ENCODE measurements around the gene UBE3D.
A peak's percentile ranks its signal among the peaks of the same experiment; 100 is the strongest.

The UBE3D gene, protein sequence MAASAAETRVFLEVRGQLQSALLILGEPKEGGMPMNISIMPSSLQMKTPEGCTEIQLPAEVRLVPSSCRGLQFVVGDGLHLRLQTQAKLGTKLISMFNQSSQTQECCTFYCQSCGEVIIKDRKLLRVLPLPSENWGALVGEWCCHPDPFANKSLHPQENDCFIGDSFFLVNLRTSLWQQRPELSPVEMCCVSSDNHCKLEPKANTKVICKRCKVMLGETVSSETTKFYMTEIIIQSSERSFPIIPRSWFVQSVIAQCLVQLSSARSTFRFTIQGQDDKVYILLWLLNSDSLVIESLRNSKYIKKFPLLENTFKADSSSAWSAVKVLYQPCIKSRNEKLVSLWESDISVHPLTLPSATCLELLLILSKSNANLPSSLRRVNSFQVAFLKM

DNA sequence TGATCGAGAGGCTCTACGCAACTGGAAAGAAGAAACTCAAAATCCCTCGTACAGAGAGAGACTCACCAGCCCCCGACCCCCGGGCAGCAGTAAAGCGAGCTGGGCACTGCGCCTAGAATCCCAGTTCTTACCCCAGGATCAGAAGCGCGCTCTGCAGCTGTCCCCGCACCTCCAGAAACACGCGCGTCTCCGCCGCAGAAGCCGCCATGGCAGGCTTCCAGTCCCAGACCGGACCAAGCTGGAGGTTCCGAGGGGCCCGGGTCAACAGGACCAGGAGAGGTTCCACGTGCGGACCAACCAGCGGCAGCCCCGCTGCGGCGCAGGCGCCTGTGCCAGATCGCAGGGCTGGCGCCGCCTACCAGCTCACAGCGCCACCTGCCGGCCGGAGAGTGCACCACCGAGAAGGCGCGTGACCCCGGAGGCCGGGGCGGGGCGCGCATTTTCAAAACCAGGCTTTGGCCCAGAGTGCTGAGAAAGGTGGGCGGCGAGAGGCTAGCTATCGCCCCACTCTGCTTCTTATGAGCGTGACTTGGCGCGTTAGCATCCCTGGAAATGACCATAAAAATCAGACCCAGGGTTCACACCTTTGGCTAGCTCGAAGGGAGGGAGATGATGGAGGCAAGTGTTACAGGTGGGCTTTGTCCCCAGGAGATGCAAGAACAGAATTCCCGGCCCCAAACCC is at the start of gene UBE3D:
Gene UBE3D, minus strand, starts transcription at position 331 of the 682 bp plus-strand sequence. Its CDS starts 123 bp downstream, at position 208.
- peak; percentile 92 for DNase-seq

DNA sequence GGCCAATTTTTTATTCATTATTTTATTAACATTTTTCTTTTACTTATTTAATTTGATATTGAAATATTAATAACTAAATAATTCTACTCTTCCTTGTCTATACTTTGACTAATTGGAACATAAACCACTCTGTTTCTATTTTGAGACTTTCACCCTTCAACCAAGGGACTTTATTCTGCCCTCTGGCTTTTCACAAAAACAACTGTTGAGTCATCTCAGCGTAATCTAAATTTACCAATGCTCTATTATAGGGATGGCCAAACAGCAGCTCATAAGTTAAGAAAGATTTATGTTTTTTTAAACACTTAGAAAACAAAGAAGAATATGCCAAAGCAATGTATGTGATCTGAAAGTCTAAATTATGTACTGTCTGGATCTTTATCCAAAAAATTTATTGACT is 48.5 kb upstream of the UBE3D start:
- DNase-seq: no peak

DNA sequence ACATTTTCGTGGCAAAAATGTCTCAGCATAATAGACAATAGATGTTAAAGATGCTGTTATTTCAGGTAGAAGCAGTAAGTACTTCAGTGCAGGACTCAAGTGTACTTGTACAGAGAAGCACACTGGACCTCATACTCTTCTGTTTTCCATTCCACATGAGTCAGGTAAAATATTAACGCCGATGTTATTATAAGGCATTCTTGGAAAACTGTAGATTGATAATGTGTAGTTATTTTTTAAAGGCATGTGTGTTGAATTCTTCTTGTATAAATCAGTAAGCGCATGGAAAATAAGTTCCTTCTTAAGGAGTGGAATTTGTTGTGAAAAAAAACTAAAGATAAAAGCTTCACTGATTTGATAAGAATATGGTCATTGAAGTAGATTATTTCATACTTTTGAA is 47.6 kb upstream of the UBE3D start:
- DNase-seq: no peak

DNA sequence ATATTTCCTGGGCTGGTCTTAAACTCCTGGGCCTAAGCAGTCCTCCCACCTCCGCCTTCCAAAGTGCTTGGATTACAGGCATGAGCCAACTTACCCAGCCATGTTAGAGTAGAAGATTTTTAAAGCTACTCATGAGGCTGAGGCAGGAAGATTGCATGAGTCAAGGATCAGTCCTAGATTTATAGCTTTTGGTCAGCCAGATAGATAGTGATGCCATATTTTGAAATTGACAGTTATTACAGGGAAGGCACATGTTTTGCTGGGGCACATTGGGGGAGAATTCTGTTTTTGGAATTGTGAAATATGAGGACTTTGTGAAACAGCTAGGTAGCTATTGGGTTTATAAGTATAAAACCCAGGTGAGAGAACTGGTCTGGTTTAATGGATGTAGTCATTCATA is 42.7 kb upstream of the UBE3D start:
- no peak for DNase-seq

DNA sequence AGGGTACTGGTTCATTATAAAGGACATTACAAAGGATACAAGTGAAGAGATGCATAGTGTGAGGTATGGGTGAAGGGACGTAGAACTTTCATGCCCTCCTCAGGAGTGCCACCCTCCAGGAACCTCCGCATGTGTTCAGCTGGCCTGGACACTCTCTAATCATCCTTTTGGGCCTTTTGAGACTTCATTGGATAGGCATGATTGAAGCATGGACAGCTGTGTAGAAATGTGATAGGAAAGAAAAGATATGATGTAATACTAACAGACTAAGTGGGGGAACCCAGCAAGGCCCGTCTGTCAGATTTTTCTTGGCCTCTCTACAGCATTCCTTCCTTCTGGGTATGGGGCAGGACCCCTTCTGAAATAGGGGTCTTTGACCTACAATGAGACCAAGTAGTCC is 32.9 kb upstream of the UBE3D start:
- DNase-seq: no peak

DNA sequence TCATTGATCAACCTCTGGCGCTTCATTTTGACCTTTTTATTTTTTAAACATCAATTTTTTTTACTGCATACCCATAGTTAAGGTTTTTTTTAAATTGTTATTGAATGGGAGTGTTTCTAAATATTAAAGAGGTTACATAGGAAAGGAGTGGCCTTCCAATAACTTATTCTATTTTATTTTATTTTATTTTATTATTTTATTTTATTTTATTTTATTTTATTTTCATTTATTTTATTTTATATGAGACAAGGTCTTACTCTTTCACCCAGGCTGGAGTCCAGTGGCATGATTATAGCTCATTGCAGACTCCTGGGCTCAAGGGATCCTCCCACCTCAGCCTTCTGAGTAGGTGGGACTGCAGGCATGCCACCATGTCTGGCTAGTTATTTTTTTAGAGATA is 32.0 kb upstream of the UBE3D start:
- no peak for DNase-seq

DNA sequence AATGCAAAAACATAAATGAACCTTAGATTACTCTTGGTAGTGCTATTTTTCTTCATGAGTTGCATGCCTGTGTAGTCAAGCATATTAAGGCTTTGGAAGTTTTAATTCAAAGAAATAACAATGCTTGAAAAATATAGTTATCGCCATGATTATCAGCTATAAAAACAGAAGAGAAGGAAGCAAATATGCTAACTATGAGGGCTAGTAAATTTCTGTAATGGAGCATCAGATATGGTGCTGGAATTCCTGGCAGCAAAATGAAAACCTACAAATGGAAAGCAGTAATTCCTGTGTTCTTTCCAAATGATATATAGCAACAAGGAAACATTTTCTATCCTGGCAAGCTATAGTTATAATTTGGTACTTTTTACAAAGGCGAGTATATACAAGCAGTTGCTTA is 31.6 kb upstream of the UBE3D start:
- DNase-seq: no peak

DNA sequence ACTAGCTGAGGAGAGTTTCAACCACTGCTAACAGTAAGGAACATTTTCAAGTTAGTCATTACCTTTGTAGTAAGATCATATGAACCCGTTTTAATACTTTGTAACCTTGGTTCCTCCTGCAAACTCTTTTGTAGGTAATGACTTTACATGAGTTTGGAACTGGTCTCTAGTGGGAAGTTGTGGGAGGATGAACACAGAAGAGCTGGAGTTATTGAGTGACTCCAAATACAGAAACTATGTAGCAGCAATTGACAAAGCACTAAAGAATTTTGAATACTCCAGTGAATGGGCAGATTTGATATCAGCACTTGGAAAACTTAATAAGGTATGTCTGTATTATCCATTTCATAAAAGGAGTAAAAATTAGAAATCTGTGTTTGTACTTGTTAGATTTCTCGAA is 31.1 kb upstream of the UBE3D start:
- no peak for DNase-seq

DNA sequence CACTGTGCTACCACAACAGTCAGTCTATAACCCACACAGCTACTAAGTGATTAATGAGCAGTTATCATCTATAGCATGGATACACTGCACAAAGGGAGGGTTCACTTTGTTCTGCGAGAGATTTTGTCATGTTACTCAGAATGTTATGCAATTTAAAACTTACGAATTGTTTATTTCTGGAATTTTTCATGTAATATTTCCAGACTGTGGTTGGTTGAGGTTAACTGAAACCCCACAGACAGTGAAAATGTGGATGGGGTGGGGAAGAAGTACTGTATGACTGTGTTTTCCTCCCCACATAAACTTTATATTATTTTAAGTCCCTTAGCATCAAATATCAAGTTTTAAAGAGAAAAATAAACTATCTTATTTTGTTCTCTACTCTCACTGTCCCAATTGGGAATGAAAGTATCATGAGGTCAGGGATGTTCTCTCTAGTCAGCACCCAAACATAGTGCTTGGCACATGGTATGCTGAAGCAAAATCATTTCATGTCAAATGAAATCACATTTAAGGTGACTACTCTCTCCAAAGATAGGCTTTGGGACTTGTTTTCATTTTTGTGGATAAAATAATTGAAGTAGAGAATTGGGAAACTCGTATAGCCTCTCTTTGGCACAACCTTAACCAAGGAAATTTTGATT is 27.2 kb upstream of the UBE3D start:
- no peak for DNase-seq

DNA sequence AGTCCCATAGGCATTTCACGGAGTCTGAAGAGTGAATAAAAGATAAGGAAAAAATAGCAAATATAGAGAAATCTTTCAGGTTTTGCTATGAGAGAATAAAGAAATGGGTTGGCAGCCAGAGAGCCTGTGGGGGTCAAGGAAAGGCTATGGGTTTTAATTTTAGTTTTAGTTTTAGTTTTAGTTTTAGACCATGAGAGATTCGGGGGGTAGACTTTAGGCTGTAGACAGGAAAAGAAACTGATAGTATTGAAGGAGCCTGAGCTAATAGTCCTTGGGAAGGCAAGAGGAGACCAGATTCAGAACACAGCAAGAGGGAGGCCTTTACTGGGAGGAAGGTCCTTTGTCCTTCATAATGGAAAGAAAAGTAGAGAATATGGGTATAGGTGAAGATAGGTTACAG is 21.1 kb upstream of the UBE3D start:
- no peak for DNase-seq

DNA sequence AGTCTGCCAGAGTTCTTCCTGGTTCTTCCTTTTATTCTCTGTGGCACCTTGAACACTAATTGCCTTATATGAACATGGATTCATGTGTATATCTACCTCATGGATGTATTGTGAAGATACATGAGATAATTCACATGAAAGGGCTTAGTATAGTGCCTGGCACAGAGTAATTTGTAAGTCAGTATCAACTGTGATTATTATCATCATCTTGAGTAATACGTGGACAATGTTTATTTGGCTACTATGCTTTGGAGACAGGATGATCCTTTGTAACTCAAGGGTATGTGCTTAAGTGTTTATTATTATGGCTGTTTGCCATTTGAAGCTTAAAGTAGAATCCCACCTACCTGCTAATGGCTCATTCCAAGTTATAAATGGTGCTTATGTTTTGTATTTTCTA is 17.8 kb upstream of the UBE3D start:
- no peak for DNase-seq

DNA sequence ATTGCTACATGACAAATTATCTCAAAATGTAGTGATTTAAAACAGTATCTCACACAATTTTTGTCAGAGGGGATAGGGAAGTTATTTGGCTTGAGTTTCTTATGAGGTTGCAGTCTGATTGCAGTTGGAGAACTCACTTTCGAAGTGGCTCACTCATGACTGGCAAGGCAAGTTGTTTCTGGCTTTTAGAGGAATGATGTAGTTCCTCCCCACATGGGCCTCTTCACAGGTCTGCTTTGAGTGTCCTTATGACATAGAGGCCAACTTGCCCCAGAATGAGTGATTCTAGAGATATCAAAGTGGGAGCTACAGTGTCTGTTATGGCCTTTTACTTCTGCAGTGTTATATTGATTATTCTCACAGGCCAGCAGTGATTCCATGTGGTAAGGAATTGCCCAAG is 8.0 kb upstream of the UBE3D start:
- no peak for DNase-seq

DNA sequence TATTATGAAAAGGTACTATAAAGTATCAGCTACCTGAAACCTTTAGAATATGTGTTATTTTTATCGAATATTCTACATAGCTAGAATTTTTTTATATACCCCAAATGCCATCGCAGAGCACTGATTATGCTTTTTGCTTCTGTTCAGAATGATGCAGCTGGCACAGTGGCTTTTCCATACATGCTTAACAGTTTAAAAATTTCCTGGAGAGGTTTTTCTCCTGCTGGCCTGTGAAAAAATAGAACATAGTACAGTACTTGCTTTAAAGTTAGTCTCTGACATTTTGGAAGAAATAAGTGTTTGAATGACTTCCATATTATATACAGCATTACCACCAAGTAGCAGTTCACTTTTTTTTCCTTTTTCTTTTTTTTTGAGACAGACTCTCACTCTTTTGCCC is 7.1 kb upstream of the UBE3D start:
- DNase-seq: no peak

DNA sequence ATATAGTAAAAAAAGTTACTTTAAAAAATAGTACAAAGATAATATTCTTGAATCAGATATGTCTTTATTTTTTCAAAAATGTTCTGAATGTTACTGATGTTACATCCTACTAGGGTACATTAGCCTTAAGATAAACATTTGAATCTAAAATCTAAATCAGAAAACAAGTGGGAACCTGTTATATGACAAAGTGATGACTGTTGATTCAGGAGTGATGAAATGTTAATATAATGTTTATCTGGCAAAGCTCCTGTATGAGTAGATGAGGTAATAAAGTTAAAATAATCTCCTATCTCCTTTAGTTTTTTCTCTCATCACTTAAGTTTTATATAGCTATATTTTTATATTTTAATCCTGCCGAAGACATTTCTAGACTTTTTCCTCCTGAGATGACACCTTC is 6.1 kb upstream of the UBE3D start:
- DNase-seq: no peak

DNA sequence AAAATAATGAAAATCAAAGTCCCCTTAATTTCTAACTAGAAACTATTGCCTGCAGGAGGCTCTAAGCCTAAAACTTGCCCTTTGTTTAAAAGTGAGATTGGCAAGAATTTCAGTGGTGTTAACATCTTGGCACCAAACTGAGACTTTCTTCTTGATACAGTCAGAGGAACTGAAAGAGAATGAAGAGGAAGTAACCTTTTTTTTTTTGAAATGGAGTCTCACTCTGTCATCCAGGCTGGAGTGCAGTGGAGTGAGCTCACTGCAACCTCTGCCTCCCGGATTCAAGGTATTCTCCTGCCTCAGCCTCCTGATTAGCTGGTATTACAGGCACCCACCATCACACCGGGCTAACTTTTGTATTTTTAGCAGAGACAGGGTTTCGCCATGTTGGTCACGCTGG is 5.4 kb upstream of the UBE3D start:
- DNase-seq: peak; percentile 50

DNA sequence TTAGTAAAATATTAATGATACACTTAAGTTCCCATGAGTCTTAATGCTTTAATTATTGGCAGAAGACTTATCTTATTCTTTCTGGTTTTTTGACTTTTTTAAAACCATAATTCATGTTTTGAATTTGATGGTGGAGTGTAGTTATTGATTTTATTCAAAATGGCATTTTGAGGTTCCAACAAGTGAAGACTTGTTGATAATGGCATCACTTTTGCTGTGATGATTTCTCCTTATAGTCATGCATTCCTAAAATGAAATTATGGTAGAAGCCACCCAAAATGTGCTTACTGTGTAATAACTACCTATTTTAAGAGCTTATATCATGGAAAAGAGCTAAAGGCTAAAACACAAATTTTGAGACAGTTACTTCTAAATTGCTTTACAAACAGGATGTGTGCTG is 4.0 kb upstream of the UBE3D start:
- DNase-seq: no peak

DNA sequence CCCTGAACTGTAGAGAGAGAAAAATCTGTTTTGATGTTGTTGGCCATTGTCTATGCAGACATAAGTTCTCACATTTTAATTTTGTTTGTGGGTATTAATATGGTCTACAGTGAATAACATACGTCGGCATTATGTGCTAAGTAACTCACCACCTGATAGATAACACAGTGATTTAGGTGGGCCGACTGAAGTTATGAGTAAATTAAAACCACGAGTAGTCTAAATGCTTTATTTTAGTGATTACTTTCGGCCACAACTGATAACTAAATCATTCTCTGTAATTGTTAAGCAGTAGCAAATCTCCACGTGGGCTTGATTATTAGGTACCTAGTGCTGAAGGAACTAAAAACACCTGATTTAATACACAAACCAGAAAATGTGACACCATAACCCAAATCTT is 3.0 kb upstream of the UBE3D start:
- DNase-seq: peak; percentile 11

DNA sequence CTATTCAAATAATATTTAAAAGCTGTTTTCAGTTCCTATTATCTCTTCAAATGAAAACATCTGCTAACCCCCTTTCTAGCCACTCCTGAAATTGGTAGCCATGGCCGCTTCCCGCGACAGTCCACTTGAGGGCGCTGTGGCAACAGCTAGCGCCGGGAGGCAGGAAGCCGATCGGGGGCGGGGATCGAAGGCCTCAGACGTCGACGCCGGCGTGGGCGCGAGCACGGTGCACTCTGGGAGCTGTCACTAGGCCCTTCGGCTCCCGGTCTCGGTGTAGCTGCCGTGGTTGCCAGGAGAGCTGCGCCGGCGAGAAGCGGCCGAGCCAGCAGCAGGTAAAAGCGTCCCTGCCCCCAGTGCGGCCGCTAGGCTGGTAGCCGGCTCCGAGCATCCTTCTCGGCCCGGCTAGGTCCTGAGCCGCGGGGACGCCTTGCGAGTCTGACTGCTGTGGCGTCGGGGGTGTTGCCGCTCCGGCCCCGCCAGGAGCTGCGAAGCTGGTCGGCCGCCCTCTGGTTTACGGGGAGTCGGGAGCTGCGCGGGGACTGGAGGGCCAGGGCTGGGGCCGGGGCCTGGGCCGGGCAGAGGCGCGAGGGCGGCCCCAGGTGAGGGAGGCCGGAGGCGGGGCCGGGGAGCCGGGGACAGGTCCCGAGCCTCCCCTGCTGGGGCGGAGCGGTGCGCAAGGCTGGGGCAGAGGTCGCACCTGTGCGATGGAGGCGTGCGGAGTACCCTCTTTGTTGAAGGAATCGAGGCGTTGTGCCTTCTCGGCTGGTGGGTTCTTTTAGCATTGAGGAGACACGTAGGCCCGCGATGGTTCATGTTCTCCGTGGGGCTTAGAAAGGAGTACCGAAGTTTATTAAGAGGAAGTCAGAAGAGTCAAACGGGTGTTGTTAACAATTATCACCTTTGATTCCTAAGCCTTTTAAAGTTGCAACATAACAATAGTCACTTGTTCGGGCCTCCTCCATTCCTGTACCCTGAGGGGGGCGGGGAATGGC is 2.1 kb upstream of the UBE3D start, which contains the start of gene DOP1A:
Gene DOP1A, plus strand, starts transcription at position 224 of the 992 bp plus-strand sequence. CDS start 29,307 bp downstream, outside the sequence.
- DNase-seq: peak; percentile 98

DNA sequence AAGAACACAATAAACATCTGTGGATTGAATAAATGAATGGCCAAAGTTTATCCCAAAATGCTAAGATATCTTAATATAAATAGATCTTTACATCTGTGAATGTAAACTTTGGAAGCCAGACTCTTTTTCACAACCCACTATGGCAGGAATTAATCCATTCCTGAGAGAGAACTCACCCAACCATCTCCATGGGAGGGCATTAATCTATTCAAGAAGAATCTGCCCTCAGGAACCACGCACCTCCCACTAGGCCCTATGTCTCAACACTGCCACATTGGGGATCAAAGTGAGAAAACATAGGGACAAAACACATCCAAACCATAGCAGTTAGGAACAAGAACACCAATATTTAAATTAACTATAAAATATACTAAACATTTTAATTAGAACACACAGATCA is 3.4 kb downstream of the UBE3D start:
- DNase-seq: no peak

DNA sequence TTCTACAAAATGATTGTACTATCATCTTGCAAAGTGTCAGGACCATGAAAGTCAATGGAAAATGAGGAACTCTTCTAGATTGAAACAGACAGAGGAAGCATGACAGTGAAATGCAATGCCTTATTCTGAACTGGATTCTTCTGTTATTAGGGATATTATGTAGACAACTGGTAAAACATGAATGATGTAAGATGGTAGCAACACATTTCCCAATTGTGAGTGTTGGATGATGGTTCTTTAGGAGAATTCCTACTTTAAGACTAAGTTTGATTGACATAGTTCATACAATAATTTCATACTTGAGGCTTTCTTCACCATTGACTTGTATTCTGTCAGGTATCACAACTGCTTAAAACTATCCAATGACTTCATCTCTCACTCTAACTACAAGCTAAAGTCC is 4.5 kb downstream of the UBE3D start:
- DNase-seq: no peak

DNA sequence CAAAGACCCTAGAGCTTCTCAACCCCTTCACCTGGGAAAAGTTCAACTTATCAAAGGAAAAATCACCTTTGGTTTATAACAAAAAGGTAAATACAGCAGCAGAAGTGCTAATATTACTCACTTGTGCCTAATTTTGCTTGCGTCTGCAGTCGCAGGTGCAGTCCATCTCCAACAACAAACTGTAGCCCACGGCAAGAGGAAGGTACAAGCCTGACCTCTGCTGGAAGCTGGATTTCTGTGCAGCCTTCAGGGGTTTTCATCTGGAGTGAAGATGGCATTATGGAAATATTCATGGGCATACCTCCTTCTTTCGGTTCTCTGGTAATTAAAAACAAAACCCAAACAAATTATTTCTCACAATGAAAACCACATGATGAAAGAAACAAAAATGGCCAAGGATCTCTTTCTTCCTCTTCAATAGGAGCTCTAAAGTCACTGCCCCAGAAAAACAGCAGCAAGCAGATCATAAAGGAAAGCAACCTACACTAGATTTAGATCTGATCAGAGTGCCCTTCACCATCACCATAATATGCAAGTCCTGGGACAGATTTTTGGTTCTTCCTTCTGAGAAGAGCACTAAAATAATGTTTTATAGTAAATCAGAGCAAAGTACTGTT is 7.8 kb downstream of the UBE3D start:
- peak; percentile 71 for DNase-seq

DNA sequence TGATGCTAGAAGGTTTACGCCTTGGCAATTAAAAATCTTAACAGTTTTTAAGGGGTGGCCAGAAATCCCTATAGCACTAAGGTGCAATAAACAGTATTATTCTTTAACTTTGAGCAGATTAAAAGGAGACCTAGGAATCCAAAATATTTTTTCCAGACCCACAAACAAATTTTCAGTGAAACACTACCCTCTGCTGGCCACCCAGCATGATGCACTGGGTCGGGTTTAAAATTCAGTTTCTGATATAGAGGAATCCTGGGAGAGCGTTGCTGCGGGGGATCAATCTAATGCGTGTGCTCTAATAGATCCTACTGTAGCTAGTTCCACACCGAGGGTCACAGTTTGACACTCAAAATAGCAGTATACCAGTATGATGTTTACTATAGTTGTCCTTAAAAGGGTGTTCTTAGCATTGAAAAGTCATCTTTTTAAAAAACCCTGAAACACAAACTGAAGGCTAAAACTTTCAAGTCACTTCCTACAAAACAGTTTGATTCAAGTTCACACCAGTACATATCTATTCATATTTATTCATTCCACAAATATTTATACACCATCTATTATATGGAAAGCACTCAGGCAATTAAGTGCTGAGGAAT is 10.2 kb downstream of the UBE3D start:
- peak; percentile 67 for DNase-seq

All from hematopoietic multipotent progenitor cell treated with erythropoietin and hydrocortisone succinate and interleukin-3 and kit ligand, for 4 days (in vitro differentiated cells).